NOMO-1 (cell line): ENCODE data around the gene BCL7A.
"Not testable (repeated sequence)": the region's sequence is repeated elsewhere in the genome, so short reads cannot be mapped to it uniquely, and the experiment has no call there.

Experiments
- DNase-seq, 2 experiments: peaks; one replicate each; lab custom pipeline; 2025; ENCODE audit not compliant: unreplicated experiment in 2 of 2; lab: John Stamatoyannopoulos, UW

The BCL7A gene

DNA sequence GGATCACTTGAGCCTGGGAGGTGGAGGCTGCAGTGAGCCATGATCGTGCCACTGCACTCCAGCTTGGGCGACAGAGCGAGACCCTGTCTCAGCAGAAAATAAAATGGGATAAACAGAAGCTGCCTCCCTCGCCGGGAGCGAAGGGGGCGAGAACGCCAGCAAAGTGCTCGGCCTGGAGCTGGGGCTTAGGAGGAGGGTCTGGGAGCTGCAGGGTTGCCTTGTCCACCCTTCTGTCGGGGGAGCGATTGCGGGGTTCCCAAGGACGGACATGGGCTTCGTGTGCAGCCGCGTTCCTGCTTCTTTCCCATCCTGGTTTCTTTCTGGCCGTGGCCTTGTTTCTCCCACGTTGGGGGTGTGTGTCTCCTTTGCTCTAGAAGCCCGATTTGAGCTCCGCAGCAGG is 29.0 kb downstream of the BCL7A start:
- no peak for DNase-seq

DNA sequence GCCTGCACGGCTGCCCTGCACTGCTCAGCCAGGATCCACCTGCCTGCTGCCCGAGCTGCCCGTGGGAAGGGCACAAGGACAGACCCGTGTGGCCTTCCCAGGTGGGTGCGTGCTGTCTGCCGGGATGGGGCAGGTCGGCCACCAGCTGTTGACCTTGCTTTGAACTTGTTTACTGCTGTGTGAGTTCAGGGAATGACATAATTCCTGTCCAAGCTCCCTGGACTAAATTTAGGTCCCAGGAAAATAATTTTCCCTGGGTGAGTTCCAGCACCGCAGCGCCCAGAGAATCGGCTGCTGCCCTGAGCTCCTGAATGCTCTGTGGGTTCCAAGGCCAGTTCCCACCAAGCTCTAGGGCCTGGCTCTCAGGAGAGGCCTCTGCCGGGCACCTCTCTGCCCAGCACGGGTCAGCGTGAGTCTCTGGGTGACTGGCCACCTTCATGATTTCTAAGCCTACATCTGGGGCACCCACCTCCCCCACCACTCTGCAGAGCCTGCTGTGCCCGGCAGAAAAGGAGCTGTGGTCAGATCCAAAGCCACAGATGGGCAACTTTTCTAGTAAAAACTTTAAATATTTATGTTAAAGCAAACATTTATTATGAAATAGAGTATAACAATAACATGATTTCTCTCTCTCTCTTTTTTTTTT is 29.7 kb downstream of the BCL7A start:
- no peak for DNase-seq

DNA sequence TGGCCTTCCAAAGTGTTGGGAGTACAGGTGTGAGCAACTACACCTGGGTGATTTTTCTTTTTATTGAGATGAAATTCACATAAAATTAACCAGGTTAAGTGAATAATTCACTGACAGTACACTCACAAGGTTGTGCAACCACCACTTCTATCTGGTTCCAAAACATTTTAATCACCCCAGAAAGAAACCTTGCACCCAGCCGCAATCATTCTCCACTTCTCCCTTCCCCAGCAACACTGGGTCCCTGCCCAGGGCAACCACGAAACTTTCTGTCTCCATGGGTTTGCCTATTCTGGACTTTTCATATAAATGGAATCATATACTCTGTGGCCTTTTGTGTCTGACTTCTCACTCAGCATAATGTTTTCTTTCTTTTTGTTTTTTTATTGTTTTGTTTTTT is 30.6 kb downstream of the BCL7A start:
- no peak for DNase-seq

DNA sequence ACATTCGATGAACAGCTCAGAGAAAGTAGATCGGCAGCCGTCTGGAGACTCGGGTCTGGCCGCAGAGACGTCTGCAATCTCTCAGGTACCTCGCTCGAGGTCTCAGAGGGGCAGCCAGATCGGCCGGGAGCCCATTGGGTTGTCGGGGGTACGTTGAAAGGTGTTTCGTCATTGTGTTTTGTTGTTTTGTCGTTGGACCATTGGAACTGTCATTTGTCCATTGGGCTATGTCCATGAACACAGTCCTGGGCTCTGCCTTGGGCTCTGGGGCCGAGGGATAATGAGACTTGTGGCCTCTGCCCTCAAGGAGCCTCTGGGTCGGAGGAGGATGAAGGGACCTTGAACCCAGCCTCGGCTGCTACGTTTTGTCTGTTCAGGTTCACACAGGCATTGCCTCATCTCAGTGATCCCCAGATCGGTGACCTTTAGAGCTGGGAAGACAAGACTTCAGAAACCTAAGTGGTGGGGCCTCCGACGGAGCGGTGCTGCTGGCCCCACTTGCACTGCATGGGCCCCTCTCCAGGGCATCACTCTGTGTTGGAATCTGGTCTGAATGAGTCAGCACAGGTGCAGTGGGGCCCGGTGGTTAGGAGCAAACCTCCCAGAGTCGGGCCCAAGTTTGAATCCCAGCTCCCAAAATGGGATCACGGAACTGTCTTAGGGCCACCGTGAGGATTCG is 33.3 kb downstream of the BCL7A start:
- DNase-seq, result no peak

DNA sequence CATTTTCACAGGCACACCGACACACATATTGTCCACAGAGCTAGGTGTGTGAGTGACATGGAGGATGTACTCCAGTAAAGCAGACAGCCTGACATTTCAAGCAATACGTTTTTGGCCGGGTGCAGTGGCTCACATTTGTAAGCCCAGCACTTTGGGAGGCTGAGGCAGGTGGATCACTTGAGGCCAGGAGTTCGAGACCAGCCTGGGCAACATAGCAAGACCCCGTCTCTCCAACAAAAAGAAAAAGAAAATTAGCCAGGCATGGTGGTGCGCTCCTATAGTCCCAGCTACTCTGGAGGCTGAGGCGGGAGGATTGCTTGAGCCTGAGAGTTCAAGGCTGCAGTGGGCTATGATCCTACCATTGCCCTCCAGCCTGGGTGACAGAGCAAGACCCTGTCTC is 34.7 kb downstream of the BCL7A start:
- not testable (repeated sequence) for DNase-seq

DNA sequence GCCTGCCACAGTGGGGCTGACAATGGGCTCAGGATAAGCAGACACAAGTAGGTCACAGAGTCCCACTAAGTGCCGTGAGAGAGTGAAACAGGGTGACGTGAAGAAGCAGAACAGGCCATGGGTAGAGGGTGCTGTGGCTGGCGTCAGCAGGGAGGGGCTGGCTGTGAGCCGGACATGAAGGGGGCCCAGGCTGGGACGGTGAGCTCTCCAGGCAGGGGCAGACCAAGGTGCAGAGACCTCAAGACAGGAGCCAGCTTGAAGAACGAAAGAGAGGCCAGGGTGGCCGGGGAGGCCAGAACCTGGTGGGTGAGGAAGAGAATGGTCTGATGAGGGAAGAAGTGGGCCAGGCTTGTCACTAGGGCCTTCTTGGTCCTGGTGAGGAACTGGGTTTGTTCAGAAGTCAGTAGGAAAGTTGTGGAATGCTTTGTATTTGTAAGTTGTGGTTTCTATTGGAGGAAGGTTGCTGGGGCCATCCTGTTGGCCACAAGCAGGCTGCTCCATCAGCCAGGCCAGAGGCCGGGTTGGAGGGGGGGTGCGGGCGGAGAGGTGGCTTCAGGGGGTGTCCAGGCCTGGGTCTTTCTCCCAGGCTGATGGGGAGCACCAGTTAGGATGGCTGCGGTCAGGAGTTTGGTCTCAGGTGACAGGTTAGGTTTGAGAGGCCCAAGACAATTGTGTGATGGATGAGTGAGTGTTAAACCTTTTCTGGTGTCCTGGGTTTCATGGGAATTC is 35.5 kb downstream of the BCL7A start:
- no peak for DNase-seq

DNA sequence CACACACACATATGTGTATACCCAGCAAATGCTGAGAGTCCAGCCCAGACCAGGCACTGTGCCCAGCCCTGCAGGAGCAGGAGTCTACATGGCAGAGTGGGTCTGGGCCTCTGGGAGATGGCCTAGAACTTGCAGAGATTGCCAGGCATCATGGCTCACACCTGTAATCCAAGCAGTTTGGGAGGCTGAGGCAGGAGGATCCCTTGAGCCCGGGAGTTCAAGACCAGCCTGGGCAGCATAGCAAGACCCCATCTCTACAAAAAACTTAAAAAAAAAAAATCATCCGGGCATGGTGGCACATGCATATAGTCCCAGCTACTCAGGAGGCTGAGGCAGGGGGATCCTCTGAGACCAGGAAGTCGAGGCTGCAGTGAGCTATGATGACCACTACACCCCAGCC is 36.1 kb downstream of the BCL7A start:
- no peak for DNase-seq

DNA sequence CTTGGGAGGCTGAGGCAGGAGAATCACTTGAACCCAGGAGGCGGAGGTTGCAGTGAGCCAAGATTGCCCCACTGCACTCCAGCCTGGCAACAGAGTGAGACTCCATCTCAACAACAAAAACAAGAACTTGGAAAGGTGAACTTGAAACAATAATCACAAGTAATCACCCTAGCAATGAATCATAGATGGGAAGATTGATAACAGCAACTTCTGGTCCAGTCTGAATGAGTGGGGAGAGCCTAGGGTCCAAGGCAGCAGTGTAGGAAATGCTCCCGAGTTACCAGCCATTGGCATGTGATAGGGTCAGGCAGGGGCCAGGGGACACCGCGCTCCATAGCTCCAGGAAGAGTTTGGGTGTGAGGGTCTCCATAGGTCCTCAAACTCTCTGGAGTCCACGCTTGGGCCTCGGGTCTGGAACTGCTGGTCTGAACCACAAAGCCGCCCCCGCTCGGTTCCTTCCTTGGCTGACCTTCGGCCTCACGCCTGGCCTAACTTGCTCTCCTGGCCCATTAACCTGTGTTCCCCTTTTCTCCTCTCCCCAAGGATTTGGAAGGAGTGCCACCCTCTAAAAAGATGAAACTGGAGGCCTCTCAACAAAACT is 37.0 kb downstream of the BCL7A start:
- no peak for DNase-seq

DNA sequence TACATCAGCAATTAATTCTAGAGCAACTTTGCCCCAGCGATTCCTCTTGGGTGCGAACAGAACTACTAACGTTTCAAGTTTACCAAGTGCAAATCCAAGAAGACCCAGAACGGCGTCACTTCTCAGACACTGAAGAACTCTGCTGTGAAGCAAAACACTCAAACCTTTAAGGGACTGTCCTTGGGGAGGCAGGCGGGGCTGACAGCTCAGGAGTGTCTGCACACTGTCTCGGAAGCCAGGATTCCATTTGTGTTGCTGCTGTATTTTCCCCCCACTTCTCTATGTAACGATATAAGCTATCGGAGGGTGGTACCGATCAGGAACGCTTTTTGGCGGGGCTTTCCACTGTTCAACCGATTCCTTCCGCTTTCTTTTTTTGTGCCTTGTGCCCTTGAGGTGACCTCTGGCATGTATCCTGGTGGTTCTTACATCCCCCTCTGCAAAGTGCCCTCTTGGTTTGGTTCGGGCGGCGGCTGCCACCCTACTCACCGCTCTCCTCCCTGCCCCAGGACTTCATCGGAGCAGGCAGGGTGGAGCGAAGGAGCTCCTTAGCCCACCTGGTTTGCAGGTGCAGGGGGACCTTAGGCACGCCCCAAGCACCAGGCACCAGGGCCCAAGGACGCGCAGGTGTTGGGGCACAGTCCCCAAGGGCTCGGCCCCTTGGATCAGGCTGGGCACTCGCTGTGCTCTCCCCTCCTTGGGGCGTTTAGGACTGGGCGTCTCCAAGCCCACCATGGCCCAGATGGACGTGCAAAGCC is 37.7 kb downstream of the BCL7A start:
- no peak for DNase-seq

DNA sequence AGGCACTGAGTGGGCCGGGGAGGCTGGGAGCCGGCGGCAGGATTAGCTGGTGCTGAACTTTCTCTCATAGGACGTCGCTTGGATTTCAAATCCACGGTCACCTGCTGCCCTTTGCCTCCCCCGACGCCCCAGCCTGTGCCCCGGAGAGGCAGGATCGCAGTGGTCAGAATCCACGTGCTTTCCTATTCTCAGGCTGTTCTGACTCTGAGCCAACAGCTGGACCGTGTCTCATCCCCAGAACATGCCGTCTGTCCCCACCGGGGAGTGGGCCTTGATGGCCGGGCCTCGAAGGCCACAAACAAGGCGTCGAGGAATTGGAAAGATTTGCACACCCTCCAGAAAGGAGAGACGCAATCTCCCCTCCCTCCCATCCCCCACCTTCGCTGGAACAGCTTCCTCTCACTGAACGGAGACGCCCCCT is 38.4 kb downstream of the BCL7A start:
- no peak for DNase-seq

DNA sequence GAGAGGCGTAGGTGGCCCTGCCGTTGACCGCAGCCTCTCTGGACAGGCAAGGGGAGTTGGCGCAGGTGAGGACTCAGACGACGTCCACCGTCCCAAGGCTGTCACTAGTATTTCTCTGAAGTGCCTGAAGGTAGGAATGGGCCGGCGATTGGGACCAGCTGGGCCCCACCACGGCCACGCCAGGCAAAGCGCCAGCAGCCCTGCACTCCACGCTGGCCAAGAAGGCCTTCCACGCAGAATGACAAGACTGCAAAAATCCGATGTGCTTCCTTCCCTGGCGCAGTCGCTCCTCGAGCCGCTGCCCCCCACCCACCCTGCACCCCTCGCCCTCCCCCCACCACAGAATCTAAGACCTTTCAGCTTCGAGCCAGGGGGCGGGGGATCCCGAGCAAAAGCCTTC is 39.6 kb downstream of the BCL7A start:
- DNase-seq, result no peak

DNA sequence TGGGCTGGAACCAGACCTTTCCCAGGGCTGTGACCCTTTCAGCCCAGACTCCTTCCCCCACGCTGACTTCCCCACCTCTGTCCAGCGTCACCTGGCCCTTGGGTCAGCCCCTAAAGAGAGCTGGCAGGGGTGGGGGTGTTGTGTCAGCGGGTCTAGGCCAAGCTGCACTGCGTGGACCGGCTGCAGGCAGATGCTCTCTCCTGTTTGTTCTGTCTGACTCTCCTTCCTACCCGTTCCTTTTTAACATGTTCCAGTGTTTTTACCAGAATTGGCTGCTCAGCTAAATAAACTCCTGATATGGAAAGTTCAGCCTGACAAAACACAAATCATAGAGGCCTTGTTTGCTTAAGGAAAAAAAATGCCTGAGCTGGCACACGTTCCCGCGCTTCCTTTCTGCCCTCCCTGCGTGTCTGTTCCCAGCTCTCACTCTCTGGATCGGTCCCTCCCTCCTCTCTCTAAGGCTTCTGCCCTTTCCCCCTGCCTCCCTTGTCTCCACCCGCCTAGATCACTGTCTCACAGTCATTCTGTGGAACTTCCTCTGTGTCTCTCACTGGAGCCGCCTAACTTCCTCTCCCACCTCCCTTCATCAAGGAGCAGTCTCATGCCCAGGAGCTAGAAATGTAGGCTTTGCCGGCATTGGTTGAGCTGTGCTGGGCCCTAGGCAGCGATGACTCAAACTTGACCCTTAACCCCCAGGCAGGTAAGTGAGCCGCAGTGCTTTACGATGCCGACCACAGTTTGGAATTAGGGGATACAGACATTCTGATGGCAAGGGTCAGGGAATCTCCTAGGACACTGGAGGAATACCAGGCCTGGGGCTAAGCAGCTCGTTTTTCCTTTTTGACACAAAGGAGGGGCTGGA is 41.4 kb downstream of the BCL7A start:
- DNase-seq, result peak; percentile 71 to 73

DNA sequence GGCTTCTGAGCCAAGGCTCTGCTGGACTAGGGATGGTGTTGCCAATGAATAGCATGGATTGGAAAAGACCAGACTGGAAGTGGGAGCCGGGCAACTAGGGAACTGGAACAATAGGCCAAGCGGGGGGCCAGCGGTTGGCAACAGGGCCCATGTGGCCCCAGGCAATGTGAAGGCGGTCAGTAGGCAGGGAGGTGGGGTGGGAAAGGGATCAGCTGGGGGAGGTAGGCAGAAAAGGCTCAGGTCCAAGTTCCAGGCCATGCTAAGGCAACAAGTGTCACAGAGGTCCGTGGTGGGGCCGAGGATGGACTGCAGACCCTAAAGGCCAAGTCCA is 42.0 kb downstream of the BCL7A start:
- no peak for DNase-seq

DNA sequence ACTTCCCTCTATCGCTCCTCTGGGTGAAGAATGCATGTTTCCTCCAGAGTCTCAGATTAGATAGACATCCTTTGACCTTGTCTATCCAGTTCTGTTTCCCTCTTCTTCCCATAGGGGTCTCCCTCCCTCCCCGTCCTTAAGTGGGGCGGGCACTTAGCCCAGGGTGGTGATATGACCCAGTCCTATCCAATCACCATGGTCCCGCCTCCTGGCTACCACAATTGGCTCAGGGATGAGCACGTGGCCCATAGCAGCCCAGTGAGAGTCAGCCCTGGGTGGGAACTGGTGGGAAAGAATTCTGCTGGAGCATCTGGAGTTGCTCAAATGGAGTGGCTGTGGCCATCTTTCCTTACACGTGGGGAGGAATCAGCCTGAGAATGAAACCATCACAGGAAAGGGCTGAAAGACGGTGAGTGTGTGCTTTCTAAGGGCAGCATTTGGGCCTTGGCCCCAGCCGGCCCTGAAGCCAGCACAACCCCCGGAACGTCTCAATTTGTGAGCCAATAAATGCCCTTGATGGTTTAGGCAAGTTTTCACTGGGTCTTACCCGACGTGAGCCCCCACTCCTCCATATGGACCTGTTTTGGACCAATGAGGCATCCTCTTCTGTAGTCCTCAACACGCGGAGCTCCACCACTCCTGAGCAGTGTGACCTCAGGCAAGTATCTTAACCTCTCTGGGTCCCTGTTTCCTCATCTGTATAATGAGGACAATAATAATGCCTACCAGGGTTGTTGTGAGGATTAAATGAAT is 42.5 kb downstream of the BCL7A start:
- DNase-seq, result peak; percentile 74 to 86

DNA sequence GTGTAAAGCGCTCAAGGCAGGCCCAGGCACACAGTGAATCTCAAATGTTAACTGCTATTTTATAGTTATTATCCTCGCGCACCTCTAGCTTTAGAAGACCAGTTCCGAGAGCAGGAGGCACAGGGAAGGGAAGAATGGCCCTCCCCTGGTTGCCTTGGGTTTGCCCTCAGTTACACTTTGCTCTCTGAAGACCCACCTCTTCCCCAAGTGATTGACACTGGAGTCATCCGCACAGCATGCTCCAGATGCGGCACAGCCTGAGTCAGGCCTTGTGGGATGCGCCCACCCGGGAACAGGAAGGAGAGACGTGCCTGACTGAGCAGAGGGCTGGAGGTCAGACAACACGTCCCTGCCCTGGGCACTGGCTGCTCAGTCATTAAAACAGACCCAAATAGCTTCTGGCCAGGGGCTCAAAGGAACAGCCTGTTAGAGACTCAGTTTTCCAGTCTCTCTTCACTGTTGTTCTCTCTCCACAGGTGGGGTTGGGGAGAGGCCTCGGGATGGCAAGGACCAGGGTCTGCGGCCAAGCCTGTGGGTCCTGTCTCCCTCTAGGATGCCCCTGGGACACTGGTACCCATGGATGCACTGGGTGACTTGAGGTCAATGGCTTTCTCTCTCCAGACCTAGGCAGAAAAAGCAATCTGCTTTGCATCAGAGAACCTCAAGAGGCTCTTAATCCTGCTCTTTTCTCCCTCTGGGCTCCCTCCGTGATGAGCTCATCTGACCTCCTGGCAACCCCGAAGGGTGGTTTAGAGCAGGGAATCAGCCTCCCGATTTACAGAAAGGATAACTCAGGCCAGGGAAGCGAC is 43.3 kb downstream of the BCL7A start:
- DNase-seq, result peak; percentile 15 to 21

DNA sequence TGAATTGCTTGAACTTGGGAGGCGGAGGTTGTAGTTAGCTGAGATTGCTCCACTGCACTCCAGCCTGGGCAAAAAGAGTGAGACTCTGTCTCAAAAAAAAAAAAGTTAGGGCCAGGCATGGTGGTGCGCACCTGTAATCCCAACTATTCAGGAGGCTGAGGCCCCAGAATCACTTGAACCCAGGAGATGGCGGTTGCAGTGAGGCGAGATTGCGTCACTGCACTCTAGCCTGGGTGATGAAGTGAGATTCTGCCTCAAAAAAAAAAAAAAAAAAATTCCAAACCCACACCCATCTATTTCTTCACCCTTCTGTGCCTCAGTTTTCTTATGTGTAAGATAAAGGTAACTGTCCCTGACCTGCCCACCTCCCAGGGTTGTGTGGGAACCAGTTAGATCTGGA is 45.9 kb downstream of the BCL7A start:
- DNase-seq, result no peak

DNA sequence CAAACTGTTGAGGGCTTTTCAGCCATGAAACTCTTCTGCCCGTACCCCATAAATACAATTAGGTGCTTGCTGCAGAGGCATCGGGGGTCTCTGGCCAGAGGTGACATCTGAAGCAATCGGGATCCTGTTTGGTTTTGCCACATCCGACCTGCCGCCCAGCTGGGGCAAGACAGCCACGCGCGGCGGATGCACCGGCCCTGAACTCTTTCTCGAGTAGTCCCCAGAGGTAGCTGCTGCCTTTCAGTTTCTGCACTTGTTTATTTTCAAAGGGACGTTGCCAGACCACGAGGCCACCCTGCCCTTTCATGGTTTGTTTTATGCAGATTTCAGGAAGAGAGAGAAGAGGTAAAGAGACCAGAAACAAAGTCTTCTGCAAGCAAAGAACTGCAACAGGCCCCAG is 46.3 kb downstream of the BCL7A start:
- peak in 1 of 2 experiments; percentile 6 for DNase-seq
